ENCODE results near the gene GREM2. TPM values are rescaled to one million over a fixed set of nuclear protein-coding genes. Genes with fewer than 3 reads are reported as not detected.

The GREM2 gene
- total RNA-seq, 4 donors from 2014 or later, result 0.10 to 0.75 (median 0.64) TPM

DNA sequence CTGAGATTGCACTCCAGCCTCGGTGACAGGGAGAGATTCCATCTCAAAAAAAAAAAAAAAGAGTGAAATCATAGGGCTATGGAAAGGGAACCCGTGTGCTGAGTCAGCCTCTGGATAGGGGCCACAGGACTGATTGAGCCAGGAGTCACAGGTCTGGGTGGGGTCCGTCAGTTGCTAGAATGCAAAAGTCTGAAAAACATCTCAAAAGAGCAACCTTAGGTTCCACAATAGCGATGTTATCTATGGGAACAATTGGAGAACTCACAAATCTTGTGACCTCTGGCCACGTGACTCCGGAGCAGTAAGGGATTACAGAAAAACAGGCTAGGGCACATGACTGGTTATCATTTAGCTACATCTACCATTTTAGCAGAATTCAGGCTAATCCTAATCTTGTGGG is 32.8 kb upstream of the GREM2 start:
- ATAC-seq, result no peak
- no peaks in the 10 kb centered on the region for H3K36me3 ChIP-seq
- DNase-seq, result no peak
- no peak overlapping the region for H3K4me3 ChIP-seq
- in situ Hi-C loops (cut with MboI; ENCODE audit: low sequenced_read_pairs in 4 of 4), result no loop called here
- intact Hi-C loops (cut with DNase I; ENCODE audit: low total_unique reads), result no loop called here
- H3K27me3 ChIP-seq, result no peaks in the 10 kb centered on the region
- H3K4me1 ChIP-seq, result no peaks in the 10 kb centered on the region
- TF ChIP-seq POLR2A (IDR thresholded peaks at IDR 0.05), result no peak
- H3K27ac ChIP-seq, result no peak overlapping the region
- no peaks in the 10 kb centered on the region for H3K9me3 ChIP-seq

DNA sequence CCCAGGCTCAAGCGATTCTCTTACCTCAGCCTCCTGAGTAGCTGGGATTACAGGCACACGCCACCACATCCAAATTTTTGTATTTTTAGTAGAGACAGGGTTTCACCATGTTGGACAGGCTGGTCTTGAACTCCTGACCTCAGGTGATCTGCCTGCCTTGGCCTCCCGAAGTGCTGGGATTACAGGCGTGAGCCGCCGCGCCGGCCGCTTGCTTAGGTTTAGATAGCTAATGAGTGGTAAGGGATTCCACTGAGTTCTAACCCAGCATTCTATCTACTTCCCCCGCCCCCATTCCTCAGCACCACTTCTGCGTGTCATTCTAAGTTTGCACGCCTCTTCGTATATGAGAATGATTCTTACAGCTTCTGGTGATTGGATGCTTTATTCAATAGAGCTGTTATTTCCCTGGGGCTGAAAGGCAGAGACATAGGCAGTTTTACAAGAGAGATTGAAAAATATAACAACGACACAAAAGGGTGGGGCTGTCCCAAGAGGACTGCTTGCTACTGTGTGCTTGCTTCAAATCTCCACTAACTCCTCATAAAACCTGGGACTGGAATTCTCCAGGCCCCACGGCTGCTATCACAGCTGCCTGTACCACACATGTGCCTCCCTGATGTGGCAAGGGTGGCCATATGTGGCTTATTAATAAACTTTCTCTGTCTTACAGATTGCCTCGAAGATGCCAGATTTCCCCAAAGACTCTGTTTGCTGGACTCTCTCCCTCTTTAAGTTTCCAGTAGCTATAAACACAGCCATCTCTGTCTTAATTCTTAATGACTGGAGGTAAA is 23.7 kb upstream of the GREM2 start:
- Histone ChIP-seq H3K27ac (no peak overlapping the region), H3K9me3 (no peaks in the 10 kb centered on the region), H3K4me1 (no peaks in the 10 kb centered on the region), H3K4me3 (no peak overlapping the region), H3K27me3 (no peaks in the 10 kb centered on the region), H3K36me3 (no peaks in the 10 kb centered on the region)
- ATAC-seq (no peak), DNase-seq (no peak)
- intact Hi-C loops (cut with DNase I; ENCODE audit: low total_unique reads) (no loop called here), in situ Hi-C loops (cut with MboI; ENCODE audit: low sequenced_read_pairs in 4 of 4) (no loop called here)
- TF ChIP-seq, protein P1, sequence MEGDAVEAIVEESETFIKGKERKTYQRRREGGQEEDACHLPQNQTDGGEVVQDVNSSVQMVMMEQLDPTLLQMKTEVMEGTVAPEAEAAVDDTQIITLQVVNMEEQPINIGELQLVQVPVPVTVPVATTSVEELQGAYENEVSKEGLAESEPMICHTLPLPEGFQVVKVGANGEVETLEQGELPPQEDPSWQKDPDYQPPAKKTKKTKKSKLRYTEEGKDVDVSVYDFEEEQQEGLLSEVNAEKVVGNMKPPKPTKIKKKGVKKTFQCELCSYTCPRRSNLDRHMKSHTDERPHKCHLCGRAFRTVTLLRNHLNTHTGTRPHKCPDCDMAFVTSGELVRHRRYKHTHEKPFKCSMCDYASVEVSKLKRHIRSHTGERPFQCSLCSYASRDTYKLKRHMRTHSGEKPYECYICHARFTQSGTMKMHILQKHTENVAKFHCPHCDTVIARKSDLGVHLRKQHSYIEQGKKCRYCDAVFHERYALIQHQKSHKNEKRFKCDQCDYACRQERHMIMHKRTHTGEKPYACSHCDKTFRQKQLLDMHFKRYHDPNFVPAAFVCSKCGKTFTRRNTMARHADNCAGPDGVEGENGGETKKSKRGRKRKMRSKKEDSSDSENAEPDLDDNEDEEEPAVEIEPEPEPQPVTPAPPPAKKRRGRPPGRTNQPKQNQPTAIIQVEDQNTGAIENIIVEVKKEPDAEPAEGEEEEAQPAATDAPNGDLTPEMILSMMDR (IDR thresholded peaks at IDR 0.05 in 4 of 5, conservative IDR thresholded peaks at IDR 0.05 in 1 of 5), result no peak
- TF ChIP-seq POLR2A (IDR thresholded peaks at IDR 0.05), result no peak

DNA sequence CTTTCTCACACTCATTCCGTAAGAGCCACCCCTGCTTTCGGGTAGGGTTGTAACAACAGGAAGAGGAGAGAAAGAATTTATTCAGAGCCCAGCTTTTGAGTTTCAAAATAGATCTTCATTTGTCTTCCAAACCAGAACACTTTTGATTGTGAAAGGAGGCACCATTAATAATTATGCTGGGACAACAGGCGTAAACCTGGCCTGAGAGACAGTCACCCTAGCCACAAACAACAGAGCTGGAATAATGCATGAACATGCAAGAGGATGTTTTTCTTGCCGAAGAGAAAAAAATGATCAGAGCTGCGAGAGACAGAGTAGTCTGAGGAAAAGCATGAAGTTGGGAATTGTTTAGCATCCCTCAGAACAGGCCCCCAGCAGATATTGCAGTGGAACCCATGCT is 18.5 kb upstream of the GREM2 start:
- H3K4me1 ChIP-seq, result no peaks in the 10 kb centered on the region
- DNase-seq (no peak), ATAC-seq (no peak)
- no peaks in the 10 kb centered on the region for H3K9me3 ChIP-seq
- in situ Hi-C loops (cut with MboI; ENCODE audit: low sequenced_read_pairs in 4 of 4) (no loop called here), intact Hi-C loops (cut with DNase I; ENCODE audit: low total_unique reads) (no loop called here)
- no peak overlapping the region for H3K27ac ChIP-seq
- H3K27me3 ChIP-seq, result no peaks in the 10 kb centered on the region
- H3K4me3 ChIP-seq, result no peak overlapping the region
- no peaks in the 10 kb centered on the region for H3K36me3 ChIP-seq
- TF ChIP-seq, protein P1 (IDR thresholded peaks at IDR 0.05 in 4 of 5, conservative IDR thresholded peaks at IDR 0.05 in 1 of 5), result no peak
- TF ChIP-seq POLR2A (IDR thresholded peaks at IDR 0.05), result no peak

DNA sequence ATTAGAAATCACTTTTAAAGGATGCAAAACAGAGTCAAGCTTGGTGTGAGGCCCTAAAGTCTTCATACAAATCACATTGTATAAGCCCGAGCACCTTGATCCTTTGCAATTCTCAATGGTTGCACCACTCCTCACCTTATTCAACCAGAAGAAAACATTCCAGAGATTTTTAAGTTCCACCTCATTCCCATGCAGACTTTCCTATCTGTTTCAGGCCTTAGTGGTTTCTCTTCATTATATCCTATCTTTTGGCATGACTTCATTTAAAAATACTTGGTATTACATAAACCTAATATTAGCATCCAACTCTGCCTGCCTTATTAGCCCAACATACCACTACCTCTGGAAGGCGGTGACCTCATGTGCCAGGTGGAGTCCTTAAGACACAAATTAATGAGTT is 9.3 kb upstream of the GREM2 start:
- ATAC-seq (no peak), DNase-seq (no peak)
- TF ChIP-seq, protein P1 (IDR thresholded peaks at IDR 0.05 in 4 of 5, conservative IDR thresholded peaks at IDR 0.05 in 1 of 5), result no peak
- TF ChIP-seq POLR2A (IDR thresholded peaks at IDR 0.05), result no peak
- Histone ChIP-seq H3K27ac (no peak overlapping the region), H3K4me1 (no peaks in the 10 kb centered on the region), H3K4me3 (no peak overlapping the region), H3K36me3 (no peaks in the 10 kb centered on the region), H3K27me3 (no peaks in the 10 kb centered on the region), H3K9me3 (no peaks in the 10 kb centered on the region)
- intact Hi-C loops (cut with DNase I; ENCODE audit: low total_unique reads) (no loop called here), in situ Hi-C loops (cut with MboI; ENCODE audit: low sequenced_read_pairs in 4 of 4) (no loop called here)

DNA sequence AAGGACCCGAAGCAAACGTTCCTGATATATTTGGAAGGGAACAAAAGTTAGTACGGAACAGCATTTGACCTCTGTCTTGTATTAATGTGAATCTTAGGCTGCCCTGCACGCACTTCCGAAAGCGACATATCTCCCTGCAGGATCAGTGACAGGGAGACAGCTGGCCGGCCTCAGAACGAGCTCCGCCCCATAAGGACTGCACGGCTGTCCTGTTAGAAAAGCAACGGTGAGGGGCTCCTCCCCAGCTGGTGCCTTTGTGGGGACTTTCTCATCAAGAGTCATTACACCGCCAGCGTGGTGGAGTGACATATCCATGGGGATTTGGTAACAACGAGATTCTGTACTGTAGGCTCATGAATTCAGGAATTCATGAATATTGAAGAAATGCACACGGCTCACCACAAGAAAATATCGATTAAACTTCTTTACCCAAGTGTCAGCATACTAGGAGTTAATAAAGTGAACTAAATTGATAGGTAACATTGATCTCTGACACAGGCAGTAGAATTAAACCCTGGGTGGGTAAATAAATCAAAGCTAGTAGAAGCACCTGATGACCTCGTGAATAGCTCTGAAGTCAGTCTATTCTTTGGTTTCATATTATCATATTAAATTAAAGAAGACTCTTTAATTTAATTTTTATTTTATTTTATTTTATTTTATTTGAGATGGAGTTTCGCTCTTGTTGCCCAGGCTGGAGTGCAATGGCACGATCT is 8.1 kb upstream of the GREM2 start:
- Histone ChIP-seq H3K4me3 (peak overlapping the region in 1 of 4 donors; percentile 21), H3K27me3 (no peaks in the 10 kb centered on the region), H3K27ac (no peak overlapping the region), H3K9me3 (no peaks in the 10 kb centered on the region), H3K4me1 (no peaks in the 10 kb centered on the region), H3K36me3 (no peaks in the 10 kb centered on the region)
- in situ Hi-C loops (cut with MboI; ENCODE audit: low sequenced_read_pairs in 4 of 4) (no loop called here), intact Hi-C loops (cut with DNase I; ENCODE audit: low total_unique reads) (no loop called here)
- TF ChIP-seq POLR2A (IDR thresholded peaks at IDR 0.05), result no peak
- TF ChIP-seq, protein P1 (IDR thresholded peaks at IDR 0.05 in 4 of 5, conservative IDR thresholded peaks at IDR 0.05 in 1 of 5), result no peak
- DNase-seq, result no peak
- ATAC-seq, result peak in 1 of 2 donors; percentile 41
